Caki2 (cell line): ENCODE results near the gene CCND2. TPM values are rescaled to one million over a fixed set of nuclear protein-coding genes. Genes with fewer than 3 reads are reported as not detected.

Experiments used
- DNase-seq: peaks from one replicate; pipeline ENCODE4 v3.0.0-alpha.2; 2015; ENCODE audit warnings: low read depth
- in situ Hi-C: cut with HindIII; loops from 2 replicates; pipeline ENCODE4 v1.10.0; 2016; ENCODE audit warnings: low sequenced_read_pairs, low pct_unique_long_range_greater_than_20kb, mixed read lengths
- total RNA-seq: library from RNA; depleted of rRNA; stranded (reverse); fragments of >200 nt; shearing (Covaris generic); gene quantifications from 2 replicates; pipeline ENCODE4 v1.2.3, GENCODE V29; 2014; ENCODE audit warnings: low replicate concordance

Gene CCND2
- total RNA-seq, 1 experiment from 2014 or later = 0.03 TPM

GRCh38 chr12:4284306-4284705 is 10.7 kb downstream of the CCND2 start:
- no peak for DNase-seq
- in situ Hi-C loops = no loop called here

GRCh38 chr12:4285070-4285469 is 11.5 kb downstream of the CCND2 start:
- no peak for DNase-seq
- in situ Hi-C loops = no loop called here

GRCh38 chr12:4286228-4286627 is 12.7 kb downstream of the CCND2 start:
- in situ Hi-C loops = no loop called here
- DNase-seq = no peak

- DNase-seq = no peak
- in situ Hi-C loops = no loop called here
Observed at GRCh38 chr12:4286771-4287317, 13.3 kb downstream of the CCND2 start.

GRCh38 chr12:4287325-4288211 is 14.0 kb downstream of the CCND2 start:
- in situ Hi-C loops = no loop called here

GRCh38 chr12:4288296-4289131 is 15.0 kb downstream of the CCND2 start:
- in situ Hi-C loops = no loop called here

More at GRCh38 chr12:4287325-4288211, 14.0 kb downstream of the CCND2 start:
- DNase-seq = no peak

GRCh38 chr12:4289231-4289878 is 15.8 kb downstream of the CCND2 start:
- in situ Hi-C loops = no loop called here
- DNase-seq = no peak

More at GRCh38 chr12:4288296-4289131, 15.0 kb downstream of the CCND2 start:
- no peak for DNase-seq

GRCh38 chr12:4289998-4290790 is 16.6 kb downstream of the CCND2 start:
- DNase-seq = no peak
- in situ Hi-C loops = no loop called here

GRCh38 chr12:4292341-4293073 is 18.9 kb downstream of the CCND2 start:
- in situ Hi-C loops = no loop called here
- DNase-seq = no peak

GRCh38 chr12:4293299-4293965 is 19.9 kb downstream of the CCND2 start:
- no peak for DNase-seq
- in situ Hi-C loops = no loop called here

GRCh38 chr12:4293966-4294505 is 20.5 kb downstream of the CCND2 start:
- in situ Hi-C loops = no loop called here
- DNase-seq = no peak

GRCh38 chr12:4296751-4297150 is 23.2 kb downstream of the CCND2 start:
- DNase-seq = no peak
- in situ Hi-C loops = no loop called here

- in situ Hi-C loops = no loop called here
- no peak for DNase-seq
Observed at GRCh38 chr12:4297617-4298016, 24.1 kb downstream of the CCND2 start.

- in situ Hi-C loops = no loop called here
- no peak for DNase-seq
Observed at GRCh38 chr12:4300883-4301282, 27.3 kb downstream of the CCND2 start.

- DNase-seq = no peak
- in situ Hi-C loops = no loop called here
Observed at GRCh38 chr12:4301932-4302501, 28.5 kb downstream of the CCND2 start.

GRCh38 chr12:4302881-4303280 is 29.3 kb downstream of the CCND2 start:
- no peak for DNase-seq
- in situ Hi-C loops = no loop called here
